GM04504 (cell line): ENCODE results near the gene SEPTIN1.
"Not testable (repeated sequence)": the region's sequence is repeated elsewhere in the genome, so short reads cannot be mapped to it uniquely, and the experiment has no call there.

Source experiments
- DNase-seq: peaks from one replicate; pipeline ENCODE4 v3.0.0-alpha.2; 2012; ENCODE audit warnings: low read depth

SEPTIN1 gene

DNA sequence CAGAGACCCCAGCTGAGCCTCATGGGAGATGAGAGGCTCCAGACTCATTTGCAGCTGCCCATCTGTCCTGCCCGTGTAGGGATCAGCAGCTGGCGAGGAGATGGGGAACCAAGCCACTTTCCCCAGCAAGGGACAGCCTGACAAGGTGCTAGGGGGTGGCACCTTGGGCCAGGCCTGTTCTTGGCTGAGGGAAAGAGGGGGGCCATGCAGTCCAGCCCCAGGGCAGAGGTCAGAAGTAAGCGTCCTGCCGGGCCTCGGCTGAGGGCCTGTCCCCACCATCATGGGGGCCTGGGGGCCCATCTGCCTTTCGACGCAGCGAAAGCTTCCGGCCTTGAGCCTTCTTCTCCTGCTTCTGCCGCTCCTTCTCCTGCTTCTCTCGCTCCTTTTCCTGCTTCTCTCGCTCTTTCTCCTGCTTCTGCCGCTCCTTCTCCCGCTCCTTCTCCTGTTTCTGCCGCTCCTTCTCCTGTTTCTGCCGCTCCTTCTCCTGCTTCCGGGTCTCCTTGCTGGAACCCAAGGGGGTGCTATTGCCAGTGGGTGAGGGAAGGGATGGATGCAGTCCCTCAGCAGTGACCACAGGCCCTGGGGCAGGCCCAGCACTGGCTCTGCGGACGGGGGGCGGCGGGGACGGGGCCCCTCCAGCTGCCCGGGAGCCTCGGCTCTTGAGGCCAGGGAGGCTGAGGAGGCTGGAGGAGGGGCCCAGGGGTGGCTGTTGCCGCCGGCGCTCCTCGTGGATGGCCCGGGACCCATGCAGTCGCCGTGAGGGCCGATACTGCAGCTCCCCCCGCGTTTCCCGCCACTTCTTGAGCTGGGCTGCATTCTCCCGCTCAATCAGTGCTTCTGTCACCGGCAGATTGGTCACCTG lies 24.4 kb downstream of the SEPTIN1 start:
- no peak for DNase-seq

DNA sequence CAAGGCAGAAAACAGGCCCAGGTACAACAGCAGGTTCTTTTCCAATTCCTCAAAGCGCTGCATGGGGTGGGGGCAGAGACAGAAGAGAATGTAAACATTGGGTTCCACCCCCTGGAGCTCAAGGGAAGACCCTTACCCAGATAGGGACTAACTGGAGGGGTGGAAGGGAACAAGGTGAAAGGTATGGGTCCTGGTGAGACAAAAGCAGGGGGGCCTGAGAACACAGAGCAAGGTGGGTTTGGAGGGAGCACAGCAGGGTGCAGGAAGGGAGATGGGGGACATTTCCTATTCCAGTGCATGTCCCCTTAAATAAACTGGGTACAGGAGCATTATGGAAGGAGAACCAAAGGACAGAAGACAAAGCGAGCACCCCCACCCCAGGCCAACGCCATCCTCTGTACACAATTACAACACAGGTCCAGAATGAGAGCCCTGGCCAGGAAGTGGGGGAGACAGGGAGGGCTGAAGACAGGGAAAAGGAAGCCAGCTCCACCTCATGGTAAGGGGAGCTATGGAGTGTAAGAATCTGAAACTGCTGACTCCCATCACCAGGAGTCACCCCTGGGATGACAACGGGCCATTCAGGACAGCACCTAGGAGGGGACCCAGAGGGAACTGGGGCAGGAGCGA lies 25.2 kb downstream of the SEPTIN1 start:
- DNase-seq = no peak

DNA sequence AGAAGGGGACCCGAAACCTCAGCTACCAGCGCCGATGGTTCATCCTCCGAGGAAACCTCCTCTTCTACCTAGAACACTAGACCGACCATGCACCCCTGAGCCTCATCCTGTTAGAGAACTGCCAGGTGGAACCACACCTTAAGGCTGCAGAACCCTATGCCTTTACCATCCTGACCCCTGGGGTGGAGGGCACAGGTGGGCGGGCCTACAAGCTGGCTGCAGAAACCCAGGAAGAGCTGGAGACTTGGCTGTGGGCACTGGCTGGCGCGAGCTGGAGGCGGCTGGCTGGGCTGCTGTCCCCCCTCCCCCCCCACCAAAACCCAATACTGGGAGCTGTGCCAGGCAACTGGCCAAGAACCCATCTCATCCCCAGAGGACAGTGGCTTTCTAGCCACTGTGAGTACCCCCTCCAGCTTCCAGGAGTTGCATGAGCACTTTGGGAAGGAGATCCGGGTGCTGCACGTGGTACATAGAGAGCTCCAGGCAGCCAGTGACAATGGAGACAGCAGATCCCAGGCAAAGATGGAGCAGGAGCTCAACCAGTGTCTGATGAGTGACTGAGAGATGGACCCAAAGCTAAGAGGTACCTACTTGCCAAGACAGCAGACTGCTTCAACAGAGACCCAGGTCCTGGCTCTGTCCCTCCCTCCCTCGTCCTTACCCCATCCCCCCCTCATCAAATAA lies 25.8 kb downstream of the SEPTIN1 start:
- DNase-seq = no peak

DNA sequence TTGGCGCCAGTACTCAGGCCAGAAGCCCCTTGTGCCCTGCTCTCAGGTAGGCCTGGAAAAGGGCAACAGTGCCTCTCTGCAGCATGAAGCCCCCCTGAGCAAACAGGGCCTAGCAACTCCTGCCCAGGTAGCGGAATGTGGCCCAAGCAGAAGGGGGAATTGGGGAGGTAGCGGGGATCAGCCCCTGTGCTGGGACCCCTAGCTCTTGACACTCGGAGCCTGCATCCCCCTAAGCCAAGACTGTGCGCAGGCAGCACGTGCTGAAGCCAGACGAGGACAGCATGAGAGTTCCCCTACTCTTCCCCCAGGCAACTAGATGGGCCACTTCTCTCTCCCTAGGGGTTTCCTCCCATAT lies 26.4 kb downstream of the SEPTIN1 start:
- no peak for DNase-seq

DNA sequence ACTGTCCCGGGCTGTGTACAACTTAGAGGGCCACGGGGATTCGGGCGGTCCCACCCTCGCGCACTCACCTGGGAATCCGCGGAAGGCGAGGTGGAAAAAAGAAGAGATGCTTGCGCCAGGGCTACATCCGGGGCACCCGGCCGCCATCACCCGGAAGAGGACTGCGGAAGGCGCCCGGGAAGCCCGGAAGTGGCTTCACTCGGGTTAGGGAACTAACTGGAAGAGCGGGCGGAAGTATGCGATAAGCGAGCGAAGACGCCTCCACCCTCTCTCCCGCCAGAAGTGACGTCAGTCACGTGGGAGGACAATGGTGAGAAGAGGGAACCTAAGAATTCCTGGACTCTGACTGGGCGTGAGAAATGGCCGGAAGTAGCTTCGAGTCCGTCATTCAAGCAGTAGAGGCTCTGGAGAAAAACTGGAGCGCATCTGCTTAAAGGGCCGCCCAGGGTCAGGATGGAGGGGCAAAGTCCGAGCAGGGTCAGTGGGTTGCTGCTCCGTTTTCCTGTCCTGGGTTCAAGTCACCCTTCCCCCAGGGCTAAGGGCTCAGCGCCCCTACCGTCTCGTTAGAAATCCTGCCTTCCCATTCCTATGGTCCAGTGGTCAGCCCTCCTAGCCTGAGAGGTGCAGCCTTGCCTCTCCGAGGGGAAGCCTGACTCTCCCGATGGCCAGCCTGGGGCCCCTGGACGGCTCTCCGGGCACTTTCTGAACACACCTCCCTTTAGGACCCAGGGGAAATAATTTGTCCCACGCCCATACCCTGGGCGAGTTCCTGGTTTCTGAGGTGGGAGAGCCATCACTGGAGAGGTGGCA lies 27.0 kb downstream of the SEPTIN1 start, which contains the start of gene CD2BP2:
Gene CD2BP2, minus strand, starts transcription at position 165 of the 810 bp plus-strand sequence. CDS start 627 bp downstream, outside the sequence.
- peak; percentile 100 for DNase-seq

- DNase-seq = no peak
Observed at GRCh38 chr16:30354423-30355143, 27.8 kb downstream of the SEPTIN1 start.

DNA sequence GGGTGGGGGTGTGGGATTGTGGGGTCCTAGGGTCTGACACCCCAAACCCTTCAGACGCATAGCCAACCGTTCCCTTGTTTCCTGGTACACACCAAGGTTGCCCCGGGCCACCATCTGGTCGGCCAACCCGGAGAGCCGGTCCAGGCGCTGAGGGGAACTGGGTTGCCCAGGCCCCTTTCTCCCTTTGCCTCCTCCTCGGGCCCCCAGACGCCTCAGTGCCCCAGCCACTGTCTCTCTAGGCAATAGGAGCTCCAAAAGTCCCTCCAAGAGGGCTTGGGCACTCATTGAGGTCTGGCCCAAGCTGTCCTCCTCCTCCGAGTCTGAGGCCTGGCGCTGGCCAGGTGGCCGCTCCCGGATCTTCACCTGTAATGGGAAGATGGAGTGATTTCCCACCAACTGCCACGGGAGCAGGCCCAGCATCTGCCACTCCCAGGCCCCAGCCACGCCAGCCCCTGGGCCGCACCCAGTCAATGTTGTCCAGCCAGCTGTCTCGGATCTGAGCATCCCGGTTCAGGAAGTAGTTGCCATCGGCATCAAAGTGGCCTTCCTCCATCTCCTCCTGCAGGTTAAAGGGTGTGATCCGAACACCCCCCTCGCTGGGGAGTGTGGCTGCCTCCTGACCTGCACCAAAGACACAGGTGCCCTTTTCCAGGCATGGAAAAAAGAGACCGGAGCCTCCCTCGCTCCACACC lies 28.8 kb downstream of the SEPTIN1 start:
- no peak for DNase-seq

DNA sequence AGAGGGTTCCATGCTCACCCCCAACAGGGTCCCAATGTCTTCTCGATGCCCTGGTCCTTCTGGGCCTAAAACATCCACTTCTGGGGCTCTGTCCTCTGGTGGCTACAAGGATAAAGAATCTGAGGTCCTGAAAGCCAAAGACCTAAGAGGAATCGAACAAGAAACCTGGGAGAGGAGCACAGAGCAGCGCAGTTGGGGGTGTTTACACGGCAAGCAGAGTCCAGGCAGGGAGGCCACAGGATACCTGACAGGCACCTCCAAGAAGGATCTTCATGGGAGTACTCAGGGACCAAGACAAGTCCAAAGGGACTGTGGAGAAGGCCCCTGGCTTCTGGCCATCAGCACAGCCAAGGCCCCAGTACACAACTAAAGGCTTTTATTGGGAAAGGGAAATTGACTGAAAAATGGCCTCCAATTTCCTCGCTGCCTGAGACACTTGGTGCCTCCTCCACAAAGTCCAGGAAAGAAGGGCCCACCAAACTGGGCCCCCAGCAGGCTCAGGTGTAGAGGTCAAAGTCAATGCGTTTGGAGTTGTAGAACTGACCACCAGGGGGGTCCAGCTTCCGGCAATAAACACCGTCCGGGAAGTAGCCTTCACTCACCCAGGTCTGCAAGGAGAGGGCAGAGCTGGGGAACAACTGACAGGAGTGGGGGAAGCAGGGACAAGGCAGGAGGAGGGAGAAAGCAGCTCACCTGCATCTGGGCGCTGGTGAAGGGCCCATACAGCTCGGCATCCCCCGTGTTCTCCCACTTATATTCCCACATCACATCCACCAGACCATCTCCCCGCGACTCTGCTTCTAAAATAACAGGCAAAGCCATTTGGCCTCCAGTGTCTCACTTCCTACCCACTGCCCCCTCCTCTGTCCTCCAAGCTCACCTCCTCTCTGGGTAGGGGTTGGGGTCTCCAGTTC lies 29.6 kb downstream of the SEPTIN1 start:
- no peak for DNase-seq

DNA sequence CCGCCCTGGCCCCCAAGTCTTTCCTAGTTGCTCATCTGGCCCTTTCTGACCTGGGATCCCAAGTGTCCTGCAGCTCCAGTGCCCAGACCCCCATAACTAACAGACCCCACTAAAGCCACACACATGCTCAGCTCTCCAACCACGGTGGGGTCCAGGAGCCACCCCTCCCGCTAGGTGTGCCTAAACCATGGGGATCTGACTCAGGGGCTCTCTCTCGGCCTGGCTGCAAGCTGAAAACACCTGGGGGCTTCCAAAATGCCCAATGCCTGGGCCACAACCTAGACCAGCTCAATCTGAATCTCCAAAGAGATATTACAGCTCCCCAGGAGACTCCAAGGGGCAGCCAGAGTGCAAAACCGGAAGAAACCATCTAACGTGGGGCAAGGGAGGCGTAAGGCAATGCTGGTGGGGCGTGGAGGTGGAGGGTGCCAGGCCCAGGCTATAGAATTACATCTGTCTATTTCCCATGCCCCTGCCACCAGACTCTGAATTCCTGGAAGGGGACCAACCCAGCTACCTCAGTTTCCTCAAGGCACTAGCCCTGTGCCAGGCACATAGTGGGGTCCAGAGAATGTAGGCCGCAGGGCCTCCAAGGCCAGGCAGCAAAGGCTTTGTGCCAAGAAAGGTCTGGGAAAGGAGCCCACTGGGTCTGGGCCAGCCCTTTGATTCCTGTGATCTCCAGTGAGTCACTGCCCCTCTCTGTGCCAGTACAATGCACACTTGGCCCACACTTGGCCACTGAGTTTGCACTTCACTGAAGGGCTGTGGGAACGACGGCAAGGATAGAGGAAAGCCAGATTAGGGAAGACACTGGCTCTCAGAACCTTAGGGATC lies 30.6 kb downstream of the SEPTIN1 start:
- peak; percentile 89 for DNase-seq

DNA sequence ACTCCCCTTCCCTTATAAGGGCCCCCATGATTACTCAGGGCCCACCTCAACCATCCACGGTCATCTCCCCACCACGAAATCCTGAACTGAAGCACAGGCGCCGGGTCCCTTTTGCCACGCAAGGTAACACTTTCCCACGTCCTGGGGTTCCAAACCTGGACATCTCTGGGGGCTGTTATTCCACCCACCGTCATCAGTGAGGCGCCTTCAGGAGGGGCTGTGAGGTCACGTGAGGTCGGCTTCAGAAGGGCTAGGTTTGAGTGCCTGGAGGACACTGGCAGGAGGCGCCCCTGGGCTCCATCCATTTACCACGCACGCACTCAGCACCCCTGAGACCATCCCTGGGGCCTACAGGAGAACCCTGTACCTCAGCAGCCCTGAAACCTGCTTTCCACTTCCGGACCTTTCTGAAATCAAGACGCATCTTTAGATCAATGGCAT lies 31.3 kb downstream of the SEPTIN1 start:
- no peak for DNase-seq

- no peak for DNase-seq
Observed at GRCh38 chr16:30350134-30350871, 32.1 kb downstream of the SEPTIN1 start.

DNA sequence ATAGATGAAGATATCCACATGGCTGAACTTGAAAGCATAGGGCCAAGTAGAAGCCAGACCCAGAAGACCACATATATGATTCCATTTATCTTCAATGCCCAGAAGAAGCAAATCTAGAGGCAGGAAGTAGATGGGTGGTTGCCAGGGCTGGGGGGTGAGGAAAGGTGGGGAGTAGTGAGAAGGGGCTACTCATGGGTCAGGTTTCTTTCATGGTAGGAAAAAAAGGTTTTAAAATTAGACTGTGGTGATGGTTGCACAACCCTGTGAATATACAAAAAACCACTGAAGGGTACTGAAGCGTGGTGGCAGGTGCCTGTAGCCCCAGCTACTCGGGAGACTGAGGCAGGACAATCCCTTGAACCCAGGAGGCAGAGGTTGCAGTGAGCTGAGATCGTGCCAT lies 32.7 kb downstream of the SEPTIN1 start:
- no peak for DNase-seq

DNA sequence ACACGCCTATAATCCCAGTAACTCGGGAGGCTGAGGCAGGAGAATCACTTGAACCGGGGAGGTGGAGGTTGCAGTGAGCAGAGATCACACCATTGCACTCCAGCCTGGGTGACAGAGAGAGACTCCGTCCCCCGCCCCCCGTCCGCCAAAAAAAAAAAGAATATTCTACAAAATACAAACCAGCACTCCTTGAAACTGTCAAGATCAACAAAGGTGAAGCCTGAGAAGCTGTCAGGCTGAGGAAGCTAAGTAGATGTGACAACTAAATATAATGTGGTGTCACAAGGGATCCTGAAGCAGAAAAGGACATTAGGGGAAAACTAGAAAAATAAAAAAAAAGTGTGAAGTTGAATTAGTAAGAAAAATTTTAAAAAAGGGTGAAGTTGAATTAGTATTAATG lies 33.4 kb downstream of the SEPTIN1 start:
- DNase-seq = no peak

DNA sequence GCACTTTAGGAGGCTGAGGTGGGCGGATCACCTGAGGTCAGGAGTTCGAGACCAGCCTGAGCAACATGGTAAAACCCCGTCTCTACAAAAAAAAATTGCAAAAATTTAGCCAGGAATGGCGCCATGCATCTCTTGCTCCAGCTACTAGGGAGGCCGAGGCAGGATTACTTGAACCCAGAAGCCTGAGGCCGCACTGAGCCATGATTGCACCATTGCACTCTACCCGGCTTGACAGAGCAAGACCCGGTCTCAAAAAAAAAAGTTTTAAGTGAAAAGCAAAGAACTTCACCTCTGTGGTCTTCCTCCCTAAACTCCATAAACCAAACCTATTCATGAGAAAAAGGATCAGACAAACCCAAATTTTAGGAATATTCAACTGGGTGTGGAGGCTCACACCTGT lies 34.2 kb downstream of the SEPTIN1 start:
- no peak for DNase-seq

DNA sequence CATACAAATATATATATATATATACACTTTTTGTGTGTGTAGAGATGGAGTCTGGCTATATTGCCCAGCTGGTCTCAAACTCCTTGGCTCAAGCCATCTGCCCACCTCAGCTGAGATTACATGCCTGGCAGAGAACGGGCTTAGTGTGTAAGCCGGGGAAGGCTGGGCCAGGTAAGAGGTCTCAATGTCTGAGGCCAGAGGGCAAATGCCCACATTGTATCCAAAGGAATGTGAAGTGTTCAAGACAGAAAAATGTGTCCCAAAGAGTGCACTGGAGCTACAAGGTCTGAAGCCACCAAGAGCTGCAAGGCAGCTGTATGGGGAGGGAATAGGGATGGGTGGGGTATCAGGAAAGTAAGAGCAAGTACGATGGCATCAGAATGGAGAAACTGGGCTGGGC lies 36.1 kb downstream of the SEPTIN1 start:
- no peak for DNase-seq

DNA sequence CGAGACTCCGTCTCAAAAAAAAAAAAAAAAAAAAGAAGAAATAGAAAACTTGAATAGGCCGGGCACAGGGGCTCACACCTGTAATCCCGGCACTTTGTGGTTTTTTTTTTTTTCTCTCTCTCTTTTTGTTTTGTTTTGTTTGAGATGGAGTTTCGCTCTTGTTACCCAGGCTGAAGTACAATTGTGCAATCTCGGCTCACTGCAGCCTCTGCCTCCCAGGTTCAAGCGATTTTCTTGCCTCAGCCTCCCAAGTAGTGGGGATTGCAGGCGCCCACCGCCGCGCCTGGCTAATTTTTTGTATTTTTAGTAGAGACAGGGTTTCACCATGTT lies 38.9 kb downstream of the SEPTIN1 start:
- DNase-seq = not testable (repeated sequence)

DNA sequence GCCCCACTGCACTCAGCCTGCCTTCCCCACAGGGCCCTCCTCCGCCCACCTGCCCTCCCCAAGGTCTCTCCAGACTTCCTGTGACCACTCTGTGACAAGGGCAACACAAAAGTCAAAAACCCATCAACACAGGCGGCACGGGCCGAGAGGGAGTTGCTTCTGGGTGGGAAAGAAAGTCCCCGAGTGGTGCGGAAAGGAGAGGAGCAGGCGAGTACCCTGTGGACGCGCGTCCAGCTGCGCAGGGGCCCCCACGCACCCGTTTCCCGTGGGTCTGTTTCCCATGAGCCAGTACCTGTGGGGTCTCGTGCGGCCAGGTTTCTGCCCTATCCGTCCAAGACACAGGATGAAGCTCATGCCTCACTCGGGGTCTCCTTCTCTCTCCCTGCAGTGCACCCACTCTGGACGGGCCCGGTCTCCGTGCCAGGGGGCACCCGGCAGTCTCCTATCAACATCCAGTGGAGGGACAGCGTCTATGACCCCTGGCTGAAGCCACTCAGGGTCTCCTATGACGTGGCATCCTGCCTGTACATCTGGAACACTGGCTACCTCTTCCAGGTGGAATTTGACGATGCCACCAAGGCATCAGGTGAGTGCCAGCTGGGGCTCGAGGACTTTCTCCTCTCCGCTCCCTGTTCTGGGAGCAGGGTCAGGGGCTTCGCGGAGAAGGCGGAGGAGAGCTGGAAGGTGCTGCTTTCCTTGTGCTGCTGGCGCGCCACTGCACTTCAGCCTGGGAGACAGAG lies 39.4 kb downstream of the SEPTIN1 start:
- no peak for DNase-seq
